ENCODE measurements around the gene USP35.
A peak's percentile ranks its signal among the peaks of the same experiment; 100 is the strongest.

USP35 gene, protein sequence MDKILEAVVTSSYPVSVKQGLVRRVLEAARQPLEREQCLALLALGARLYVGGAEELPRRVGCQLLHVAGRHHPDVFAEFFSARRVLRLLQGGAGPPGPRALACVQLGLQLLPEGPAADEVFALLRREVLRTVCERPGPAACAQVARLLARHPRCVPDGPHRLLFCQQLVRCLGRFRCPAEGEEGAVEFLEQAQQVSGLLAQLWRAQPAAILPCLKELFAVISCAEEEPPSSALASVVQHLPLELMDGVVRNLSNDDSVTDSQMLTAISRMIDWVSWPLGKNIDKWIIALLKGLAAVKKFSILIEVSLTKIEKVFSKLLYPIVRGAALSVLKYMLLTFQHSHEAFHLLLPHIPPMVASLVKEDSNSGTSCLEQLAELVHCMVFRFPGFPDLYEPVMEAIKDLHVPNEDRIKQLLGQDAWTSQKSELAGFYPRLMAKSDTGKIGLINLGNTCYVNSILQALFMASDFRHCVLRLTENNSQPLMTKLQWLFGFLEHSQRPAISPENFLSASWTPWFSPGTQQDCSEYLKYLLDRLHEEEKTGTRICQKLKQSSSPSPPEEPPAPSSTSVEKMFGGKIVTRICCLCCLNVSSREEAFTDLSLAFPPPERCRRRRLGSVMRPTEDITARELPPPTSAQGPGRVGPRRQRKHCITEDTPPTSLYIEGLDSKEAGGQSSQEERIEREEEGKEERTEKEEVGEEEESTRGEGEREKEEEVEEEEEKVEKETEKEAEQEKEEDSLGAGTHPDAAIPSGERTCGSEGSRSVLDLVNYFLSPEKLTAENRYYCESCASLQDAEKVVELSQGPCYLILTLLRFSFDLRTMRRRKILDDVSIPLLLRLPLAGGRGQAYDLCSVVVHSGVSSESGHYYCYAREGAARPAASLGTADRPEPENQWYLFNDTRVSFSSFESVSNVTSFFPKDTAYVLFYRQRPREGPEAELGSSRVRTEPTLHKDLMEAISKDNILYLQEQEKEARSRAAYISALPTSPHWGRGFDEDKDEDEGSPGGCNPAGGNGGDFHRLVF

DNA sequence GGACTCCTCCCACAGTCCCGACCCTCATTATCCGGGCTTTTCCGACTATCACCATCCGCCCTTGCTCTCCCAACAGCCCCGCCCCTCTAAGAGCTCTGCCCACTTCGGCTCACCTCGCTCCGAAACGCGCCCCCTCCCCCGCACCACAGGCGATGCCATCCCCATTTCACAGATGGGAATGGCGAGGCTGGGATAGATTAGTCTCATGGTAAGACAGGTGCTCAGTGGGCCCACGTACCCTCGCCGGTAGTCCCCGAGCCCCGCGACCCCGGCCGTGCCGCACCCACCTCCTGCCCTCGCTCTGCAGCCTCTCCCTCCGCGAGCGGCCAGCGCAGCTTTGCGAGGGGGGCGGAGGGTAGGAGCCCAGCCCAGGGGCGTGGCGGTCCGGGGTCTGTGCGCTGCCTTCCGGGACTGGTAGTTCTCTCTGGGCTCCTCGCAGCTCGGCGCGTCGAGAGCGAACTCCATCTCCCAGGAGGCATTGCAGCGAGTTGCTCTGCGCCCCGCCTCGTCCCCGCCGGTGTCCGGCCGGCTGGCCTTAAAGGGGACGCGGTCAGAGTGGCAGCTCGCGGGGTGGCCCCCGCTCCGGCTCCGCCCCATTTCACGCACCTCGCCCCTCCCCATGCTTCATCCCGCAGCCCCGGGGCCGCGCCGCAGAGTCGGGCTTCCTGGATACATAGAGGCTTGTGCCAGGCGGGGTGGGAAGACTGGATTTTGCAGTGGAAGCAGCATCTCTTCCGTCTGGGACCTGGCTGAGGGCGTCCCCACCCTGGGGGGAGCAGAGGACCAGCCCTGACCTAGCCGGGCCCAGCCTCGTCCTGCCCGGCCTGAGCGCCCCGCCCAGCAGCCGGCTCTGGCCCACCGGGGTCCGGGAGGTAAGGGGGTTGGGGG is at the start of gene USP35, which contains the start of gene KCTD21:
TSS of gene USP35 (plus strand) at position 634 of the 888 bp plus-strand sequence. CDS start 7,327 bp downstream, outside the sequence.
TSS of gene KCTD21 (minus strand) at position 341 of the 888 bp plus-strand sequence. CDS start 14,072 bp downstream, outside the sequence.
- peak; percentile 97 for DNase-seq (ENCODE audit: low spot score)

DNA sequence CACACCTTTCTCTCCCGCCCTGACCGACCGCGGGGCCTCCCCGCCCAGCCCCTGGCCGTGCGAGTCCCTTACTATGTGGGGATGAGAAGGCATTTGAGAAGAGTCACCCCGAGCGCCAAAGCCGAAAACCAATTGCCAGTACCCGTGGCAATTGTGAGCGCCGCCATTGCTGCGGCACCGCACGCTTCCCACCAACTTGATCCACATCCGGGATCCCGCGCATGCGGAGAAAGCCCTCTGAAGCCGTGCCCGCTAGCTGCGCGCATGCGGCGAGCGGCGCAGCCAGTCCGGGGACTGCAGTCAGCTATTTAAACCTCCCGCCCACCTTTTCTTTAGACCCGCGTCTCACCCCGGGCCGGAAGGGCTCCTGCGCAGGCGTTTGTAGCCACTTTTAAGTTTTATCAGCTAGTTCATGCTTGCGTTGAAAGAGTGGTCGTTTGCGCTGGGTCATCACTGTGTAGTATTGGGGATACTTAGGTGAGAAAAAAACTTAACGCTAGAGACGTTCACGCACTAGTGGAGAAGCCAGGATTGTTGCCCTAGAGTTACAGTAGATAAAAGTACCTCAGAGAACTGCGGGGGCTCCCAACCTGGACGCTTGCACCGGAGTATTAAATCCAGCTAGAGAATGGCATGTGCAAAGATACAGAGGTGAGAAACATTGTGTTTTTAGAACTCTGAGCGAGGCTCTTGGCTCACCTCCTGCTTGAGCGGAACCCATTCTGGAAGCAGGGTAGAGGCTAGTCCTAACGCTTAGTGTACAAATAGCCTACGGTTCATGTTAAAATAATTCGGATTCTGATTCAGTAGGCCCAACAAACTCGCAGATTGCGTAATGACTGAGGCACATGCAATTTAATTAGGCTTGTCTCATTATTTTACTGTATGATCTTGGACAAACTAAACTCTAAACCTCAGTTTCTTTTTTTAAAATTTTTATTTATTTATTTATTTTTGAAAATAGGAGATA is 49.0 kb upstream of the USP35 start, which contains the start of gene ALG8:
TSS of gene ALG8 (minus strand) at position 205 of the 970 bp plus-strand sequence. CDS start at position 167, 38 bp downstream.
- peak; percentile 94 for DNase-seq (ENCODE audit: low spot score)

DNA sequence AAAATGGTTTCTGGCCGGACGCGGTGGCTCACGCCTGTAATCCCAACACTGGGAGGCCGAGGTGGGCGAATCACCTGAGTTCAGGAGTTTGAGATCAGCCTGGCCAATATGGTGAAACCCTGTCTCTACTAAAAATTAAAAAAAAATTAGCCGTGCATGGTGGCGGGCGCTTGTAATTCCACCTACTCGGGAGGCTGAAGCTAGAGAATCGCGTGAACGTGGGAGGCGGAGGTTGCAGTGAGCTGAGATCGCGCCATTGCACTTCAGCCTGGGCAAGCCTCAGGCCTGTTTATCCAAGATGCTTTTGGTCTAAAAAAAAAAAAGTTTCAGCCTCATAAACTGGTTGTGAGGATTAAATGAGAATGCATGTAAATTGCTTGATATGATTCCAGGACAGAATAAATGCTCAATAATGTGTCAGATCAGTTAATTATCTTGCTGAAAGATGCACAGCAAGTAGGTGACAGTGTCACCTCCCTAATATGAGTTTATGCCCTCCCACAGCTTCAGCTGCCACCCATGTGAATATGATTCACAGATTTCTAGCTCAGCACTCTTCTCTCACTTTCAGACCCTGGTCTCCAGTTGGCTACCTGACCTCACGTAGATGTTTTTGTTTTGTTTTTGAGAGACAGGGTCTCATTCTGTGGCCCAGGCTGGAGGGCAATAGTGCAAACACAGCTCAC is 48.2 kb upstream of the USP35 start:
- no peak for DNase-seq (ENCODE audit: low spot score)

DNA sequence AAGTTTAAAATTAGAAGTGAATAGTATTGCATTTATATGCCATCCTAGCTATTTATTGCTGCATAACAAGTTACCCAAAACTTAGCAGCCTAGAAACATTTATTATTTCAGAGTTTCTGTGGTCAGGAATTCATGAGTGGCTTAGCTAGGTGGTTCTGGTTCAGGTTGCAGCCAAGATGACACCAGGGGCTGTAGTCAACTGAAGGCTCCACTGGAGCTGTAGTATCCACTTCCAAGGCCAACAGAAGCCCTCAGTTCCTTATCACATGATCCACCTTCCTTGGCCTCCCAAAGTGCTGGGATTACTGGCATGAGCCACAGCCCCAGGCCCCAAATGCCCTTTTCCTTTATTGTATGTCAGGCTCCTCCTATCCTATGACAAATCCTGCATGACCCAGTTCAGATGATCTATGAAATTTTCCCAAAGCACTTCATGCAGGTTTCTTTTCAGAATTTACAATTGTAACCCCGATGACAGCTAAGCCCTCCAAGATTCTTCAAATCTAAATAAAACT is 43.2 kb upstream of the USP35 start:
- no peak for DNase-seq (ENCODE audit: low spot score)

DNA sequence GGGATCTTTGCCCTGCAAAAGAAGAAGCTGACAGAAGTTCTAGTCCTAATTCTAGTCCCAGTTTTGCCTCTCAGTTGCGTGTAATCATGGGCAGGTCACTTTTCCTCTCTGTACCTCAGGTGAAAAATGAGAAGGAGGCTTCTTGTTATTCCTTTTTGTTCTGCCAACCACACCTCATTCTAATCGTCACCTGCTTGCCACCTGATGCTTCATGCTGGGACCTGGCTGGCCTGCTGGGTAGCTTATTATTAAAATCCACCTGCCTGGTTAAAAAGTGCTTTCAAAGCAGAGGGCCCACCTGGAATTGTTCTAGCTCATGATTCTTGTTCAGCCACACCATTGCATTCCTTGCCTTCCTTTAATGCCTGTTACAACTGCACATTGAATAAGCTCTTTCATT is 40.9 kb upstream of the USP35 start:
- no peak for DNase-seq (ENCODE audit: low spot score)

DNA sequence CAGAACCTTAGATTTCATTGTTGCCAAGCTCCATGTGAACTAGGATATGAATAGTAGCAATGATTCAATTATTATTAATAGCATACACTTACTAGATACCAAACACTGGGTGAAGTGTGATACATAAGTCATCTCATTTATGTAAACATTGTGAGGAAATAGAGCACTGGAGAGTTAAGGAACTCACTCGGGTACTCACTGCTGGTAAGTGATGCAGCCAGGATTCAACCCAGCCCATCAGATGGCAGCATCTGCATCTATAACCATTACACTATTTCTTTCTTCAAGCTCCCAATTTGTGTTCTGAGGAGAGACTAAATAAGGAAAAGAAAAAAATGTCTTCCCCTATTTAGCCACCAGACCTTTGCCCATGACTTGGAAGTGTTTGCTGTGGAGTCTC is 39.1 kb upstream of the USP35 start:
- DNase-seq (ENCODE audit: low spot score), result peak; percentile 76

DNA sequence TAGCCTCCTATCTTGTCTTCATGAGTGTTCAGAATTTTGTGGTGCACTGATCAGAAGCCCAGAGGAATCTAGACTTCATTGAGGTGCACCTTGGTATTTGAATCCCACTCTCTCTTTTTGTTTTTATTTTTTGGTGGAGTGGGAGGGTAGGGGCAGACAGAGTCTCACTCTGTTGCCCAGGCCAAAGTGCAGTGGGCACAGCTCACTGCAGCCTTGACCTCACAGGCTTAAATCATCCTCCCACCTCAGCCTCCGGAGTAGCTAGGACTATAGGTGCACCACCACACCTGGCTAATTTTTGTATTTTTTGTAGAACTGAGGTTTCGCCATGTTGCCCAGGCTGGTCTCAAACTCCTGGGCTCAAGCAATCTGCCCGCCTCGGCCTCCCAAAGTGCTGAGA is 38.4 kb upstream of the USP35 start:
- DNase-seq (ENCODE audit: low spot score), result no peak

DNA sequence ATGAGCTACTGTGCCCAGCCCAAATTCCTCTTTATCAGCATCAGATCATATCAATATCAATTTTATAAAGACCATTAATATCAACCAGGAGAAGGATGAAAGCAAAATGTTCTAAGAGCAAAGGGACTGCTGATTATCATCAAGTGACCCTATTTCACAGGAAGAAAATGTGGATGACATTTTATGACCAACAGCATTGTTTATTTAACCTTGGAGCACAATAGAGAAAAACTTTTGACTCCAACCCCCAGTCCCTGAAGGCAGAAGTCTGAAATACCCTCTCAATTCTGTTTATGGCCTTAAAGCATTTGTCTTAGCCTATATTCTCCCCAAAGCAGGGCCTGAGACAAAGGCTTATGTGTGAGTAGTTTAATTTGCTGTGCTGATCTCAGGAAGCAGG is 38.0 kb upstream of the USP35 start:
- DNase-seq (ENCODE audit: low spot score), result no peak

DNA sequence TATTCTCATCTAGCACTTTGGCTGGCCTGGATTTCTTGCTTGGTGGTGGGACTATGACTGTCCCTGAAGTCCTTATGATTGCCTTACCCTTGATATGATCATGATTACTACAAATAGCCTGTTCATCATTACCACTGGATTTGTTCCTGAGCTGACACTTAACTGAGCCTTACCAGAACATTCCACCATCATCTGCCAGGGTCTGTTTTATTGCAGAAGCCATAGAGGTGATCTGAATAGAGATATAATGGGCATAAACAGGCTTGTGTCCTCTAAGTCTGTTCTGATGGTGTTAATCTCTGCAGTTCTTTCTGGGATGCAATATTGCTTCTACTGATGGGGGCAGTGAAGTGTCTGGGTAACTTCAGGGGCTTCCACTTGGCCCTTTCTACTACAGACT is 36.9 kb upstream of the USP35 start:
- DNase-seq (ENCODE audit: low spot score), result no peak

DNA sequence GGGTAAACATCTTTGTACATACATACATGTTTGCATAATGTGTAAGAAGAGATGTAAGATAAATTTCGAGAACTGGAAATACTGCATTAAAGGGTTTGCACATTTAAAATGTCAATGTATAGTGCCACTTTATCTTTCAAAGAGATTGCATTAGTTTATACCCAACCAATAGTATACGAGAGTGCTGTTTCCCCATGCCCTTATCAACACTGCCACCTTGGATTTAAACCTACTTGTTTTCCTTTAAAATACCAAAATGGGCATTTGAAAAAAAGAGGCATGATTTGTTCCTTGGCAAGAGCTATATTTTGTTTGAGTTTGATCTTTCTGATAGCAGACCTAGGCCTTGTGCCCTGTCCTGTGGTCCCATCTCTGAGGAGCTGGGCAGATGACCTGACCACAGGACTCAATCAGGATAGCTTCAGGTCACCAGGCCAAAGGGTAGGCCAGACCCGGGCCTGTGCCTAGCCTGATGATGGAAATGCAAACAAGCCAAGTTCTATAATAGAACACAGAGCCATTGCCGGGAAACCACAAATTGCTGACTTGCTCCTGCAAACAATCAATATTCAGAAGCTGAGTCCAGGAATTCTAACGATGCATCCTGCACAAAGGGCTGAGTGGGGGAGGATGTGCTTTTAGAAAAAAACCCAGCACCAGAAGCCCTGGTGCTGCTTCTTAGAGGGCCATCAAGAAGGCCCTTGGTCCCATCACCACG is 32.4 kb upstream of the USP35 start:
- DNase-seq (ENCODE audit: low spot score), result no peak

DNA sequence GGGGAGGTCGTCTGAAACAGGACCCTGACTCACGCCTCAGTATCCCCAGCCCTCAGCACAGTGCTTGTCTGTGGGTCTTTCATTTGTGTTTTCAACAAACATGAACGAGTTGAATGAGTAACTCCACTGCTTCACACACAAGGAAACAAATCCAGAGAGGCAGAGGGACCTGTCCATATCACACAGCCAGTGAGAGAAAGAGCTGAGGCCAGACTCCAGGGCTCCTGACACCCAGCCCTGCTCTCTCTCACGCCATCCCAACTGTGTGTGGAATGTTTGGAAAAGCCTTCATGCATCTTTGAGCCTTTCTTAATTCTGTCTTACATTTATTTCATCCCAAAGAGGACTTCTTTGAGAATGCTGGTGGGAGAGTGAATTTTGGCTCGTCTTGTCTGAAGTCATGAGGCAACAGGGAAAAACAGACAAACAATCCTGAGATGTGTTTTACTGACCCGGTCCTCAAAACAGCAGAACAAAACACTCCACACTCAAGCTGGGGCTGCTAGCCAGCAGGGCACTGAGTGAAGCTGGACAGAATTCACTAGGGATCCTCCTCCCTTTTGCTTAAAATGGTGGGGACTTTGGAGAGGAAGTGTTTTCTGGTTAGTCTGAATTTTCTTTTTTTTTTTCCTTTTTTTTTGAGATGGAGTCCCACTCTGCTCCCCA is 29.6 kb upstream of the USP35 start:
- peak; percentile 58 for DNase-seq (ENCODE audit: low spot score)

DNA sequence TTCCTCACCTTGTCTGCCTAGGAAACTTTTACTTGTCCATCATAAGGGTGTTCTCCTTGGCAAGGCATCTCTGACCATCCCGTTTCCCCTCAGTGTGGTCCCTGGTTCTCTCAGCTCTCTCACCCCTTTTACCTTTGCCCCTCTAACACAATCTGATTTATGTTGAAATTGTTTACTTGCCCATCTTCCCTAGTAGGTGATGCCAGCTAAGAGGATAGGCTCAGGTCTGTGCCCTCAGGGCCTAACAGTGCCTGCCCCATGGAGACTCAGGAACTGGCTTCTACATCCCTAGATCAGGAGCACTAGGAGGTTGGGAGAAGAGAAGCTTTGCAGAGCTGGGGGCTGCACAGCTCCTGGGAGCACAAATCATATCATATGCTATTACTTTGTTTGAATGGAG is 28.2 kb upstream of the USP35 start:
- no peak for DNase-seq (ENCODE audit: low spot score)

DNA sequence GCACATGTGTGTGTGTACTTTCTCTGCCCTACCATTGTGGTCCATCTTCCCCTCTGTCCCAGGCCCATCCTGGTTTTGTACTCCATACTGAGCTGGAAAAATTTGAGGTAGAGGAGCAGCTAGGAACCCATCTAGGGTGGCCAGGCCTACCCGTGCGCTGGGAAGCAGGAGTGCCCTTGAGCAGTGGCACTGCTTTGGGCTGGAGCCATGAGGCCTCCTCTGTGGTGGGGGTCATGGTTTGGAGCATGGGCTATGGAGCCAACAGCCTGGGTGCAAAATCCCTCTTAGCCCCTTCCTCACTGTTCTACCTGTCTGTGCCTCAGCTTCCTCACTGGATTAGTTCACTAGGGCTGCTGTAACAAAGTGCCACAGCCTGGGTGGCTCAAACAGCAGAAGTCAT is 27.4 kb upstream of the USP35 start:
- DNase-seq (ENCODE audit: low spot score), result no peak

DNA sequence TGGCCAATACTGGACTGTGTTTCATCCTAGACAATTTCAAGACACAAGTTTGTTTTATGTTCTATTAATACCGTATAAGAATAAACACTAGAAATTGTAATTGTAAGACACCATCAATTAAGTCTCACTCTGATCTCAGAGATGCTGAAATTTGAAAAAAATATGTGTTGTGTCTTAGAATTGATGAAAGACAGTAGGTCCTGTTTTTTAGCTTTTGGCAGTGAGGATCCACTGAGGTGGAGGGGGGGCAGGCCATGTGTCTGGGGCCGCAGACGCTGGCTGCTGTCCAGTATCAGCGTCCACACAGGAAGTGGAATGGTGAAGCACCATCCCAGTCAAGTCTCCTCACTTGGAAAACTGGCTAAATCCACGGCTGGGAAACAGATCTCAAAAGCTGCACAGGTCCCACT is 26.8 kb upstream of the USP35 start:
- DNase-seq (ENCODE audit: low spot score), result no peak

DNA sequence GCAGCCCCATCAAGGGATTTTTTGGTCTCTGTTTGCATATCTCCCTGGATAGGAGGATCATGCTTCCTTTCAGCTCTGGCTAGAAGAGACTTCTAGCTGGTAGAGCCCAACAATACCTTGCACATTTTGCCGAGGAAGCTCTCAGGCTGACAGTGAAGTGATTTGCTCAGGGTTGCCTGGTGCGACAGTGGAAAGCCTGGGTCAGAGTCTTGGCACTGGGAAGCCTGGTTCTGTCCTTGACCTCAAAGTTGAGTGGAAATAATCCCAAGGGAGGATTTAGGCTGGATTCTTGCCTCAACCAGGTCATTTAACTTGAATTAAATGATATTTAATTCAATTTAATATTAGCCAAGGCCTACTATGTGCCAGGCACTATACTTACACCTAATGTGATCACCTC is 24.9 kb upstream of the USP35 start:
- DNase-seq (ENCODE audit: low spot score), result no peak

DNA sequence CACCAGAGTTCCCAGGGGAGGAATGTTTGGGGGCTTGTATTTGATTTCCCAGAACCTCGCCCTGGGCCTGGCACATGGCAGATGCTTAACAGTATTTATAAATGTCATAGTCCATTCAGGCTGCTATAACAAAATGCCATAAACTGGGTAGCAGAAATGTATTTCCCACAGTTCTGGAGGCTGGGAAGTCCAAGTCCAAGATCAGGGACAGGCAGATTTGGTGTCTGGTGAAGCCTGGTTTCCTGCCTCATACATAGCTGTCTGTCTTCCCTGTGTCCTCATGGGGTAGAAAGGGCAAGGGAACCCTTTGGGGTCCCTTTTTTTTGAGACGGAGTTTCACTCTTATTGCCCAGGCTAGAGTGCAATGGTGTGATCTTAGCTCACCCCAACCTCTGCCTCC is 24.2 kb upstream of the USP35 start:
- DNase-seq (ENCODE audit: low spot score), result no peak

DNA sequence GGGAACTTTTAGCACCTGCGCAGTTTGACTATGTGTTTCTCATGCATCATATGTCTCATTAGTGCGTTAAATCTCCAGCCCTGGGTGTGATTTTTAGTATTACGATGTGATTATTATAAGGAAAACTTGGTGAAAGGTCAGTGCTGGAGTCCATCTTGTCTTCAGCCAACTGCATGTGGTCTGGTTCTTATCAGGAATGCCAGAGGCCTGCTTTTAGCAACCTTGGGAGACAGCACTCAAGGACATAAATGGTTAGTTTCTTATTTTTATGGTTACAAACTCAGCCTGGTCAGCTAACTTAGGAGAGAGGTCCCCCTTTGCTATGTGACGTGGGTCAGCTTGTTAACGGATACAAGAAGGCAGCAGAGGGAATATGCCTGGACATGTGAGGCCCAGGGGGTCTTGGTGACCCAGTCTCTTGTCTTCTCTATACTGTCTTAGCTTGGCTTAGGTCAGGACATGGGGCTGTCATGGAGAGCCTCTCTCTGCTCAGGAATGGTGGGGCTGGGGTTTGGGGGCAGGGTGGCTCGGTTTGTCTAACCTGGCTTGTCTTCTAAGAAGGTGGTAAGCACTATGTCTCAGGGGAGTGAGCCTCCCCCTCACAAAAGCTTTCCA is 21.8 kb upstream of the USP35 start:
- DNase-seq (ENCODE audit: low spot score), result no peak

Measured in pons (tissue), 1 donor.